Psoas muscle (tissue), 8 donors: ENCODE results near the gene CFAP92. TPM values are rescaled to one million over a fixed set of nuclear protein-coding genes. Genes with fewer than 3 reads are reported as not detected.

ENCODE experiments used
- ATAC-seq, 4 donors: fragments of 200-7000 bp; cut with Tn5 transposase; one replicate each; pipeline ENCODE4 v1.9.1; 2020; ENCODE audit warnings: moderate library complexity in 3 of 4, mild to moderate bottlenecking in 2 of 4
- DNase-seq, 2 donors: peaks; one replicate each; pipeline ENCODE4 v3.0.0-alpha.2; 2020
- H3K27ac ChIP-seq: fragments of 200-600 bp; one replicate; pipeline ENCODE4 v1.8.0; 2022
- H3K27me3 ChIP-seq, 3 donors: fragments of 200-600 bp in 1 of 3; one replicate each; pipeline versions ENCODE4 v1.6.1 to v1.8.0; 2013 to 2022; ENCODE audit warnings: low read length in 2 of 3, mild to moderate bottlenecking in 2 of 3, moderate library complexity in 1 of 3; ENCODE audit not compliant: insufficient read depth in 3 of 3
- H3K36me3 ChIP-seq, 2 donors: fragments of 200-600 bp in 1 of 2; one replicate each; pipeline versions ENCODE4 v1.6.1 to v1.8.0; 2013 to 2022; ENCODE audit warnings: low read depth in 1 of 2, mild to moderate bottlenecking in 1 of 2, moderate library complexity in 1 of 2; ENCODE audit not compliant: insufficient read depth in 1 of 2
- H3K4me1 ChIP-seq: fragments of 200-600 bp; one replicate; pipeline ENCODE4 v1.8.0; 2022
- H3K4me3 ChIP-seq: fragments of 200-600 bp; one replicate; pipeline ENCODE4 v1.8.0; 2022; ENCODE audit warnings: mild to moderate bottlenecking
- H3K9me3 ChIP-seq: fragments of 200-600 bp; one replicate; pipeline ENCODE4 v1.8.0; 2022
- CTCF ChIP-seq: fragments of 200-600 bp; IDR thresholded peaks from one replicate; pipeline ENCODE4 v1.8.0; 2022; ENCODE audit warnings: antibody characterized with exemption
- WGBS, 3 donors: extraction: QIAGEN DNeasy Blood & Tissue Kit; methylation state at CpG; one replicate each; pipeline versions ENCODE4 v1.1.6 to v1.1.7; 2013; 5-methylcytosine and 5-hydroxymethylcytosine counted together
- intact Hi-C, 2 donors: fragments of 100-400 bp; cut with DNase I; formaldehyde crosslinking; loops; one replicate each; pipeline versions ENCODE4 v1.11.0 to v1.14.2; 2022
- polyA plus RNA-seq, 3 donors: library from polyadenylated mRNA; stranded (reverse); fragments of 200-250 nt; gene quantifications; one replicate each; pipeline ENCODE4 v1.2.3, GENCODE V29; 2013
- total RNA-seq, 4 donors: library from RNA; stranded (reverse); fragmentation: NEBNext Ultra II Directional in 2 of 4; extraction: Animal tissue kit (Norgen Biotek cat#: 25700) in 2 of 4; gene quantifications; one replicate each; pipeline versions ENCODE4 v1.2.1 to v1.2.4, GENCODE V29; 2021 to 2023
- donor health status: healthy with polysubstance abuse.
- donor health status: DM: no; HTN: no; CAD: no; lungs with moderate emphysema.
- donor health status: Bipolar disorder and iron deficiency.
- donor health status: healthy.
- donor health status: DM: yes; HTN: yes; CAD: no.
- donor health status: DM: no; HTN: no; CAD: no.
- donor health status: DM: no; HTN: no; CAD: no.
- donor health status: DM: yes; HTN: yes; CAD: no.

The CFAP92 gene
- total and polyA plus RNA-seq, 7 donors, result 0.07 to 0.86 (median 0.15) TPM

GRCh38 chr3:129015388-129016105, 21.7 kb upstream of the CFAP92 start:
- Histone ChIP-seq H3K4me1 (peaks cover 8% of the 10 kb centered on the region), H3K4me3 (no peak overlapping the region), H3K27ac (peak overlapping the region; percentile 63), H3K36me3 (no peaks in the 10 kb centered on the region), H3K9me3 (no peaks in the 10 kb centered on the region), H3K27me3 (no peaks in the 10 kb centered on the region)
- no peak for TF ChIP-seq CTCF
- intact Hi-C loops, result no loop called here
- ATAC-seq (peak in 3 of 4 donors; percentile 47 to 53 (median 52)), DNase-seq (peak in 1 of 2 donors; percentile 45)
- WGBS, 3 donors, result 67 to 82% (median 75%) methylated on average over 19 of the region's 19 CpGs

GRCh38 chr3:129014793-129015345, 21.0 kb upstream of the CFAP92 start:
- H3K4me3 ChIP-seq, result no peak overlapping the region
- H3K36me3 ChIP-seq, result no peaks in the 10 kb centered on the region
- intact Hi-C loops, result no loop called here
- H3K27me3 ChIP-seq, result no peaks in the 10 kb centered on the region
- TF ChIP-seq CTCF, result no peak
- peak overlapping the region; percentile 63 for H3K27ac ChIP-seq
- H3K9me3 ChIP-seq, result no peaks in the 10 kb centered on the region
- ATAC-seq (no peak), DNase-seq (no peak)
- 87 to 91% (median 90%) methylated on average over 9 of the region's 9 CpGs for WGBS, 3 donors
- peaks cover 8% of the 10 kb centered on the region for H3K4me1 ChIP-seq

GRCh38 chr3:129014148-129014547, 20.3 kb upstream of the CFAP92 start:
- TF ChIP-seq CTCF, result no peak
- Histone ChIP-seq H3K9me3 (no peaks in the 10 kb centered on the region), H3K4me3 (no peak overlapping the region), H3K27ac (no peak overlapping the region), H3K4me1 (peaks cover 8% of the 10 kb centered on the region), H3K27me3 (no peaks in the 10 kb centered on the region), H3K36me3 (no peaks in the 10 kb centered on the region)
- 66 to 86% (median 70%) methylated on average over 13 of the region's 13 CpGs for WGBS, 3 donors
- DNase-seq, result no peak
- ATAC-seq, result no peak
- intact Hi-C loops, result no loop called here

GRCh38 chr3:129013491-129013891, 19.6 kb upstream of the CFAP92 start:
- Histone ChIP-seq H3K9me3 (no peaks in the 10 kb centered on the region), H3K4me3 (no peak overlapping the region), H3K4me1 (peaks cover 8% of the 10 kb centered on the region), H3K27me3 (no peaks in the 10 kb centered on the region), H3K36me3 (no peaks in the 10 kb centered on the region), H3K27ac (no peak overlapping the region)
- 93 to 98% (median 95%) methylated on average over 3 of the region's 3 CpGs for WGBS, 3 donors
- ATAC-seq (peak in 1 of 4 donors; percentile 39), DNase-seq (no peak)
- no peak for TF ChIP-seq CTCF
- intact Hi-C loops, result no loop called here
